Osteoblast (primary cell): ENCODE data around the gene LY6G6D. TPM values are rescaled to one million over a fixed set of nuclear protein-coding genes. Genes with fewer than 3 reads are reported as not detected.

Source experiments
- DNase-seq: peaks from one replicate; pipeline ENCODE4 v3.0.0; 2011; ENCODE audit warnings: low spot score, mixed read lengths; ENCODE audit not compliant: insufficient read length; ENCODE audit errors: missing footprints
- H2AFZ ChIP-seq: 2 replicates; pipeline ENCODE4 v1.6.0; 2011; ENCODE audit warnings: mild to moderate bottlenecking, low read length
- H3K27ac ChIP-seq: 2 replicates; pipeline ENCODE4 v1.5.1; 2011; ENCODE audit warnings: mild to moderate bottlenecking, low read depth, low read length, moderate library complexity
- H3K27me3 ChIP-seq: 2 replicates; pipeline ENCODE4 v1.6.0; 2012; ENCODE audit warnings: mild to moderate bottlenecking, control low read depth, inconsistent platforms, low read length, moderate library complexity; ENCODE audit not compliant: insufficient read depth
- H3K36me3 ChIP-seq: 2 replicates; pipeline ENCODE4 v1.5.1; 2011; ENCODE audit warnings: mild to moderate bottlenecking, low read length, control low read depth, moderate library complexity; ENCODE audit not compliant: insufficient read depth
- H3K4me1 ChIP-seq: 2 replicates; pipeline ENCODE4 v1.5.1; 2011; ENCODE audit warnings: mild to moderate bottlenecking, low read length, control low read depth, moderate library complexity; ENCODE audit not compliant: insufficient read depth
- H3K4me2 ChIP-seq: 2 replicates; pipeline ENCODE4 v1.6.0; 2011; ENCODE audit warnings: mild to moderate bottlenecking, low read length; ENCODE audit not compliant: insufficient read depth
- H3K4me3 ChIP-seq: fragments of 200-600 bp; sonication (generic); 3 replicates; pipeline ENCODE4 v1.5.1; 2012; ENCODE audit warnings: mild to moderate bottlenecking, low read length, inconsistent platforms; ENCODE audit not compliant: insufficient read depth
- H3K79me2 ChIP-seq: 2 replicates; pipeline ENCODE4 v1.6.0; 2012; ENCODE audit warnings: mild to moderate bottlenecking, low read length, control low read depth, inconsistent platforms; ENCODE audit not compliant: insufficient read depth
- H3K9me3 ChIP-seq: 2 replicates; pipeline ENCODE4 v1.5.1; 2011; ENCODE audit warnings: low read depth, low read length, control low read depth
- H4K20me1 ChIP-seq: 2 replicates; pipeline ENCODE4 v1.6.0; 2012; ENCODE audit warnings: mild to moderate bottlenecking, low read length, control low read depth; ENCODE audit not compliant: insufficient read depth
- total RNA-seq: library from RNA; depleted of rRNA; stranded (reverse); fragments of >200 nt; gene quantifications from 2 replicates; pipeline ENCODE4 v1.2.3, GENCODE V29; 2012
- TF ChIP-seq, protein P1 (sequence below): IDR thresholded peaks from 2 replicates; pipeline ENCODE4 v1.5.1; 2011; ENCODE audit warnings: mild to moderate bottlenecking, low read depth, low read length, moderate library complexity; ENCODE audit errors: extremely low read depth

LY6G6D gene
- total RNA-seq, 1 donor = not detected

DNA sequence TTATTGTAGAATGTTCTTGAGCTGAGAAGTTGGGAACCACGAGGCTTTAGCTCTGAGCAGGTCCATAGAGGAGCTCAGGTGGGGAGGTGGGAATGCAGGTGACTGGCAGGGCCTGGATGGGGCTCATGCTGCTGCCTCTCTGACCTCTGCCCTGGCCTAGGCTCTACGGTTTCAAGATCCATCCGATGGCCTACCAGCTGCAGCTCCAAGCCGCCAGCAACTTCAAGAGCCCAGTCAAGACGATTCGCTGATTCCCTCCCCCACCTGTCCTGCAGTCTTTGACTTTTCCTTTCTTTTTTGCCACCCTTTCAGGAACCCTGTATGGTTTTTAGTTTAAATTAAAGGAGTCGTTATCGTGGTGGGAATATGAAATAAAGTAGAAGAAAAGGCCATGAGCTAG is 45.5 kb upstream of the LY6G6D start, which contains the start of gene LY6G5B:
TSS of gene LY6G5B (plus strand) at position 301 of the 400 bp plus-strand sequence. CDS start 975 bp downstream, outside the sequence.
- peaks cover 43% of the 10 kb centered on the region for H3K79me2 ChIP-seq
- H3K27ac ChIP-seq = no peak within 1 kb of the TSS
- H3K4me3 ChIP-seq = no peak within 1 kb of the TSS
- no peak within 1 kb of the TSS for H3K4me2 ChIP-seq
- H3K27me3 ChIP-seq = no peaks in the 10 kb centered on the region
- H4K20me1 ChIP-seq = peaks cover 11% of the 10 kb centered on the region
- H3K4me1 ChIP-seq = peaks cover 8% of the 10 kb centered on the region
- no peak for DNase-seq
- TF ChIP-seq, protein P1, sequence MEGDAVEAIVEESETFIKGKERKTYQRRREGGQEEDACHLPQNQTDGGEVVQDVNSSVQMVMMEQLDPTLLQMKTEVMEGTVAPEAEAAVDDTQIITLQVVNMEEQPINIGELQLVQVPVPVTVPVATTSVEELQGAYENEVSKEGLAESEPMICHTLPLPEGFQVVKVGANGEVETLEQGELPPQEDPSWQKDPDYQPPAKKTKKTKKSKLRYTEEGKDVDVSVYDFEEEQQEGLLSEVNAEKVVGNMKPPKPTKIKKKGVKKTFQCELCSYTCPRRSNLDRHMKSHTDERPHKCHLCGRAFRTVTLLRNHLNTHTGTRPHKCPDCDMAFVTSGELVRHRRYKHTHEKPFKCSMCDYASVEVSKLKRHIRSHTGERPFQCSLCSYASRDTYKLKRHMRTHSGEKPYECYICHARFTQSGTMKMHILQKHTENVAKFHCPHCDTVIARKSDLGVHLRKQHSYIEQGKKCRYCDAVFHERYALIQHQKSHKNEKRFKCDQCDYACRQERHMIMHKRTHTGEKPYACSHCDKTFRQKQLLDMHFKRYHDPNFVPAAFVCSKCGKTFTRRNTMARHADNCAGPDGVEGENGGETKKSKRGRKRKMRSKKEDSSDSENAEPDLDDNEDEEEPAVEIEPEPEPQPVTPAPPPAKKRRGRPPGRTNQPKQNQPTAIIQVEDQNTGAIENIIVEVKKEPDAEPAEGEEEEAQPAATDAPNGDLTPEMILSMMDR = no peak
- H3K9me3 ChIP-seq = no peaks in the 10 kb centered on the region
- no peak within 1 kb of the TSS for H2AFZ ChIP-seq
- H3K36me3 ChIP-seq = peaks cover 60% of the 10 kb centered on the region

- H4K20me1 ChIP-seq = no peaks in the 10 kb centered on the region
- H3K4me3 ChIP-seq = no peak overlapping the region
- no peaks in the 10 kb centered on the region for H3K79me2 ChIP-seq
- no peak overlapping the region for H3K27ac ChIP-seq
- no peak overlapping the region for H3K4me2 ChIP-seq
- DNase-seq = no peak
- H3K27me3 ChIP-seq = no peaks in the 10 kb centered on the region
- no peaks in the 10 kb centered on the region for H3K9me3 ChIP-seq
- no peak overlapping the region for H2AFZ ChIP-seq
- peaks cover 12% of the 10 kb centered on the region for H3K4me1 ChIP-seq
- H3K36me3 ChIP-seq = peaks cover 18% of the 10 kb centered on the region
- TF ChIP-seq, protein P1 = no peak
These were observed 38.7 kb upstream of the LY6G6D start for GRCh38 chr6:31676322-31676903.

GRCh38 chr6:31676904-31677303 is 38.2 kb upstream of the LY6G6D start:
- H3K4me3 ChIP-seq = no peak overlapping the region
- TF ChIP-seq, protein P1 = no peak
- H3K79me2 ChIP-seq = no peaks in the 10 kb centered on the region
- H3K27me3 ChIP-seq = no peaks in the 10 kb centered on the region
- peaks cover 13% of the 10 kb centered on the region for H3K36me3 ChIP-seq
- no peaks in the 10 kb centered on the region for H3K9me3 ChIP-seq
- H2AFZ ChIP-seq = no peak overlapping the region
- H4K20me1 ChIP-seq = no peaks in the 10 kb centered on the region
- H3K4me1 ChIP-seq = peaks cover 15% of the 10 kb centered on the region
- H3K27ac ChIP-seq = no peak overlapping the region
- DNase-seq = no peak
- H3K4me2 ChIP-seq = no peak overlapping the region

DNA sequence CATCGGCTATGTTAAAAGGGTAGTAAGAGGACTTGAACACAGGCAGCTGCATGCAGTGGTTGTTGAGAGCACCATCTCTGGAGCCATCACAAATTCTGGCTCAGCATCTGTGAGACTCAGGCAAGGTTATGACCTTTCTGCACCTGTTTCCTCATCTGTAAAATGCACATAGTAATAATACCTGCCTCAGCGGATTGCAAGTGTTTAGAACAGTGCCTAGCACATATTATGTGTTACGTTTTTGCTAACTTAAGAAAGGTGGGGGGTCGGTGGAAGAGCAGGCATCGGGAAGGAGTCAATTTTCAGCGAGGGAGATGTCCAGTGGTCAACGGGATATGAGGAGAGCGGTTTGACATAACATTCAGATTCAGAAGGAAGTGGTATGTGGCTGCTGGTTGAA is 37.2 kb upstream of the LY6G6D start:
- H3K79me2 ChIP-seq = no peaks in the 10 kb centered on the region
- no peaks in the 10 kb centered on the region for H3K9me3 ChIP-seq
- H3K36me3 ChIP-seq = peaks cover 5% of the 10 kb centered on the region
- peaks cover 15% of the 10 kb centered on the region for H3K4me1 ChIP-seq
- DNase-seq = no peak
- TF ChIP-seq, protein P1 = no peak
- H3K27ac ChIP-seq = no peak overlapping the region
- no peaks in the 10 kb centered on the region for H3K27me3 ChIP-seq
- no peak overlapping the region for H3K4me2 ChIP-seq
- H3K4me3 ChIP-seq = no peak overlapping the region
- H2AFZ ChIP-seq = no peak overlapping the region
- H4K20me1 ChIP-seq = no peaks in the 10 kb centered on the region
